Measurements from ENCODE around the gene SBF2.

SBF2 gene

GRCh38 chr11:9774109-9774508, 519.9 kb downstream of the SBF2 start:
- H3K4me3 ChIP-seq (ENCODE audit: low read length): no peak overlapping the region
- TF ChIP-seq CTCF (conservative IDR thresholded peaks at IDR 0.05; ENCODE audit: low read length): no peak
- DNase-seq (ENCODE audit: low read depth): no peak

- H3K4me3 ChIP-seq (ENCODE audit: low read length): no peak overlapping the region
- no peak for TF ChIP-seq CTCF (conservative IDR thresholded peaks at IDR 0.05; ENCODE audit: low read length)
- DNase-seq (ENCODE audit: low read depth): no peak
These were observed 520.5 kb downstream of the SBF2 start for GRCh38 chr11:9773524-9773923.

GRCh38 chr11:9772218-9772617, 521.8 kb downstream of the SBF2 start:
- DNase-seq (ENCODE audit: low read depth): no peak
- no peak for TF ChIP-seq CTCF (conservative IDR thresholded peaks at IDR 0.05; ENCODE audit: low read length)

GRCh38 chr11:9771071-9771511, 522.9 kb downstream of the SBF2 start:
- TF ChIP-seq CTCF (conservative IDR thresholded peaks at IDR 0.05; ENCODE audit: low read length): no peak
- peak; percentile 51 for DNase-seq (ENCODE audit: low read depth)
- no peak overlapping the region for H3K4me3 ChIP-seq (ENCODE audit: low read length)

More at GRCh38 chr11:9772218-9772617, 521.8 kb downstream of the SBF2 start:
- H3K4me3 ChIP-seq (ENCODE audit: low read length): no peak overlapping the region

GRCh38 chr11:9769621-9770020, 524.4 kb downstream of the SBF2 start:
- no peak for DNase-seq (ENCODE audit: low read depth)
- no peak for TF ChIP-seq CTCF (conservative IDR thresholded peaks at IDR 0.05; ENCODE audit: low read length)
- no peak overlapping the region for H3K4me3 ChIP-seq (ENCODE audit: low read length)

GRCh38 chr11:9765320-9766101, 528.5 kb downstream of the SBF2 start:
- TF ChIP-seq CTCF (conservative IDR thresholded peaks at IDR 0.05; ENCODE audit: low read length): no peak
- H3K4me3 ChIP-seq (ENCODE audit: low read length): no peak overlapping the region
- peak; percentile 98 for DNase-seq (ENCODE audit: low read depth)

- no peak for TF ChIP-seq CTCF (conservative IDR thresholded peaks at IDR 0.05; ENCODE audit: low read length)
These were observed 530.7 kb downstream of the SBF2 start for GRCh38 chr11:9763301-9763700.

More at GRCh38 chr11:9763301-9763700, 530.7 kb downstream of the SBF2 start:
- DNase-seq (ENCODE audit: low read depth): no peak
- no peak overlapping the region for H3K4me3 ChIP-seq (ENCODE audit: low read length)

Measured in AG10803 (cell line).